ENCODE results near the gene SOX21. TPM values are rescaled to one million over a fixed set of nuclear protein-coding genes. Genes with fewer than 3 reads are reported as not detected.

SOX21 gene
- total and polyA plus RNA-seq, 2 experiments from 2014 or later = 1.7 to 3.5 TPM

GRCh38 chr13:94726425-94726824 is 14.1 kb upstream of the SOX21 start:
- Mint-ChIP-seq H3K36me3 (ENCODE audit: low read depth) (peaks cover 4% of the 10 kb centered on the region; the same call in 2 of the 3 replicates), H3K27ac (no peak overlapping the region), H3K9me3 (peaks cover 12% of the 10 kb centered on the region; the same call in 2 of the 3 replicates), H3K27me3 (ENCODE audit: insufficient read depth, low read depth, poor library complexity) (peaks cover 3% of the 10 kb centered on the region), H3K4me1 (no peaks in the 10 kb centered on the region), H3K4me3 (no peak overlapping the region)
- Histone ChIP-seq H2AFZ (no peak overlapping the region), H3K4me2 (no peak overlapping the region), H3K4me3 (no peak overlapping the region), H3K36me3 (ENCODE audit: insufficient read depth) (no peaks in the 10 kb centered on the region), H3K27ac (ENCODE audit: low read depth) (no peak overlapping the region), H4K20me1 (replicated peaks; ENCODE audit: insufficient read depth) (no peaks in the 10 kb centered on the region), H3F3A (replicated peaks; ENCODE audit: low read depth) (no peaks in the 10 kb centered on the region), H3K27me3 (ENCODE audit: insufficient read depth) (no peaks in the 10 kb centered on the region), H3K79me2 (replicated peaks; ENCODE audit: insufficient read depth) (no peaks in the 10 kb centered on the region), H3K4me1 (ENCODE audit: insufficient read depth) (no peaks in the 10 kb centered on the region), H3K9me2 (ENCODE audit: insufficient read depth) (no peaks in the 10 kb centered on the region)
- ATAC-seq (no peak), DNase-seq (ENCODE audit: low spot score) (no peak)
- TF ChIP-seq ZNF331 (CRISPR knock-in tag; IDR thresholded peaks at IDR 0.05; ENCODE audit: low read depth) = peak; percentile 99
- TF ChIP-seq ETS1 (IDR thresholded peaks at IDR 0.05) = no peak

DNA sequence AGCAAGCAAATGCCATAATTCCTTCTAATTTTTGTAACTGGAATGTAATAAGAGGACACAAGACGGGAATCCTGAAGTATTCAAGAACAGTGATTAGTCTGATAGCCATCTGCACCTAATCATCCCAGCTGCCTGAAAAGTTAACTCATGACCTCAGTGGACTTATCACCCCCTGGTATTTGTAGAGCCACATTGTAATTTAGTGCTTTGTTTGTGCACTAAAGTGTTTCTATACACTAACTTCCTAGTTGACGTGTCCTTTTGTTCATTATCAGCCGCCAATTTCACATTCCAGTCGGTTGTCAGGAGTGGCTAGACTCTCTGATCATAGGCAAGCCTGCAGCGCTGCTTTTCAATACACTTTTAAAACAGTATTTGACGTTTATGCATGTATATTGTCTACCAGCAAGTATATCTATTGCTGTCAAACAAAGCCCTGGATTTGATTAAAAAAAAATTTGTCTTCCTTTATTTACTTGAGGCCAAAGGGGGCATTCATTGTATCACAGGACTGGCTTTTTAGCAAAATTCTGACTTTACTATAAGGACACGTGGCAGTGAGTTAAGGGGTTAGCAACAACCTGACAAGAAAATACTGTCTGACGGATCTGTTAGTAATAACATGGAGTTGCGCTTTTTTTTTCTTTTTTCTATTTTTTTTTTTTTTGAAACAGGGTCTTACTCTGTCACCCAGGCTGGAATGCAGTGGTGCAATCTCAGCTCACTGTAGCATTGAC is 10.4 kb upstream of the SOX21 start:
- DNase-seq (ENCODE audit: low spot score) = no peak
- no peak for TF ChIP-seq STAT1 (IDR thresholded peaks at IDR 0.05; ENCODE audit: unreplicated experiment)
- TF ChIP-seq ZNF114 (CRISPR knock-in tag; IDR thresholded peaks at IDR 0.05) = no peak
- TF ChIP-seq EZH2phosphoT487 (IDR thresholded peaks at IDR 0.05; ENCODE audit: unreplicated experiment) = no peak
- TF ChIP-seq CREB1 (CRISPR knock-in tag; IDR thresholded peaks at IDR 0.05; ENCODE audit: low read depth) = no peak
- TF ChIP-seq REST (IDR thresholded peaks at IDR 0.05; ENCODE audit: unreplicated experiment) = no peak
- no peak for TF ChIP-seq ZNF462 (CRISPR knock-in tag; IDR thresholded peaks at IDR 0.05)
- TF ChIP-seq ZNF331 (CRISPR knock-in tag; IDR thresholded peaks at IDR 0.05; ENCODE audit: low read depth) = no peak
- no peak for TF ChIP-seq POLR2AphosphoS5 (IDR thresholded peaks at IDR 0.05; ENCODE audit: low read depth)
- TF ChIP-seq NANOG (IDR thresholded peaks at IDR 0.05; ENCODE audit: borderline replicate concordance) = no peak

More for the DNA sequence above, 10.4 kb upstream of the SOX21 start:
- Mint-ChIP-seq H3K36me3 (ENCODE audit: low read depth) (peaks cover 4% of the 10 kb centered on the region; the same call in 2 of the 3 replicates), H3K9me3 (peaks cover 7% of the 10 kb centered on the region; the same call in 2 of the 3 replicates), H3K4me1 (peaks cover 3% of the 10 kb centered on the region; the same call in 1 of the 3 replicates), H3K27me3 (ENCODE audit: insufficient read depth, low read depth, poor library complexity) (peaks cover under 1% of the 10 kb centered on the region), H3K27ac (no peak overlapping the region), H3K4me3 (no peak overlapping the region)
- ATAC-seq = no peak
- Histone ChIP-seq H3K27ac (ENCODE audit: low read depth) (no peak overlapping the region), H3F3A (replicated peaks; ENCODE audit: low read depth) (no peaks in the 10 kb centered on the region), H4K20me1 (replicated peaks; ENCODE audit: insufficient read depth) (no peaks in the 10 kb centered on the region), H3K36me3 (ENCODE audit: insufficient read depth) (no peaks in the 10 kb centered on the region), H3K4me1 (ENCODE audit: insufficient read depth) (no peaks in the 10 kb centered on the region), H3K27me3 (ENCODE audit: insufficient read depth) (no peaks in the 10 kb centered on the region), H3K9me2 (ENCODE audit: insufficient read depth) (no peaks in the 10 kb centered on the region), H3K4me2 (no peak overlapping the region), H3K4me3 (no peak overlapping the region), H3K79me2 (replicated peaks; ENCODE audit: insufficient read depth) (no peaks in the 10 kb centered on the region), H2AFZ (peak overlapping the region; percentile 32; the same call in 1 of the 2 replicates)

Data from GM23338 (cell line).